Muscle of leg (tissue), 11 donors: ENCODE results near the gene RPTOR. TPM values are rescaled to one million over a fixed set of nuclear protein-coding genes. Genes with fewer than 3 reads are reported as not detected.

ENCODE experiments used
- DNase-seq: peaks from one replicate; pipeline ENCODE4 v3.0.0; 2013
- H3K27ac ChIP-seq: one replicate; pipeline ENCODE4 v1.5.1; 2013; ENCODE audit warnings: mild to moderate bottlenecking, low read length, control low read depth
- H3K27me3 ChIP-seq: one replicate; pipeline ENCODE4 v1.6.1; 2013; ENCODE audit warnings: low read length; ENCODE audit not compliant: control insufficient read depth, insufficient read depth
- H3K36me3 ChIP-seq: one replicate; pipeline ENCODE4 v1.6.1; 2013; ENCODE audit warnings: low read length; ENCODE audit not compliant: control insufficient read depth, insufficient read depth
- H3K4me1 ChIP-seq: one replicate; pipeline ENCODE4 v1.6.1; 2013; ENCODE audit warnings: low read length; ENCODE audit not compliant: control insufficient read depth, insufficient read depth
- H3K4me3 ChIP-seq: one replicate; pipeline ENCODE4 v1.5.1; 2013; ENCODE audit warnings: low read length, control low read depth
- H3K9me3 ChIP-seq: replicated peaks from 2 replicates; pipeline ENCODE4 v1.6.1; 2013; ENCODE audit warnings: low read depth, low read length; ENCODE audit not compliant: control insufficient read depth
- WGBS: methylation state at CpG from one replicate; pipeline ENCODE4 v1.1.5; 2013; ENCODE audit warnings: missing lambda C conversion rate; ENCODE audit not compliant: insufficient coverage; 5-methylcytosine and 5-hydroxymethylcytosine counted together
- polyA plus RNA-seq, 8 donors: library from polyadenylated mRNA; unstranded; fragments of 120-200 nt; gene quantifications; one replicate each; pipeline versions ENCODE4 v1.2.1 to v1.2.3, GENCODE V29; 2013; ENCODE audit warnings: inconsistent platforms in 1 of 8, low replicate concordance in 1 of 8; ENCODE audit not compliant: insufficient read length in 8 of 8, insufficient read depth in 1 of 8
- total RNA-seq: library from RNA; stranded (reverse); fragments of 120-200 nt; gene quantifications from one replicate; pipeline ENCODE4 v1.2.4, GENCODE V29; 2013

RPTOR gene
- total and polyA plus RNA-seq, 9 donors: 17.3 to 23.7 (median 20.0) TPM

GRCh38 chr17:80850817-80851216 is 306.2 kb downstream of the RPTOR start:
- H3K4me1 ChIP-seq: peaks cover 14% of the 10 kb centered on the region
- H3K4me3 ChIP-seq: no peak overlapping the region
- H3K36me3 ChIP-seq: peaks cover 38% of the 10 kb centered on the region
- no peak overlapping the region for H3K27ac ChIP-seq
- WGBS: 71% methylated on average over 4 of the region's 6 CpGs
- DNase-seq: no peak
- H3K27me3 ChIP-seq: no peaks in the 10 kb centered on the region
- H3K9me3 ChIP-seq: no peaks in the 10 kb centered on the region

- no peaks in the 10 kb centered on the region for H3K9me3 ChIP-seq
- WGBS: 74% methylated on average over 9 of the region's 17 CpGs
- DNase-seq: no peak
- H3K4me3 ChIP-seq: no peak overlapping the region
- H3K27me3 ChIP-seq: no peaks in the 10 kb centered on the region
- peaks cover 8% of the 10 kb centered on the region for H3K4me1 ChIP-seq
- no peak overlapping the region for H3K27ac ChIP-seq
- H3K36me3 ChIP-seq: peaks cover 42% of the 10 kb centered on the region
Observed at GRCh38 chr17:80851277-80851925, 306.8 kb downstream of the RPTOR start.

GRCh38 chr17:80852476-80853015 is 307.9 kb downstream of the RPTOR start:
- H3K27ac ChIP-seq: no peak overlapping the region
- no peaks in the 10 kb centered on the region for H3K27me3 ChIP-seq
- no peaks in the 10 kb centered on the region for H3K9me3 ChIP-seq
- DNase-seq: no peak
- H3K4me1 ChIP-seq: peaks cover 3% of the 10 kb centered on the region
- WGBS: 72% methylated on average over 11 of the region's 11 CpGs
- H3K36me3 ChIP-seq: peaks cover 37% of the 10 kb centered on the region
- H3K4me3 ChIP-seq: no peak overlapping the region

GRCh38 chr17:80853076-80853475 is 308.4 kb downstream of the RPTOR start:
- 61% methylated on average over 11 of the region's 16 CpGs for WGBS
- Histone ChIP-seq H3K4me3 (no peak overlapping the region), H3K9me3 (no peaks in the 10 kb centered on the region), H3K27me3 (no peaks in the 10 kb centered on the region), H3K36me3 (peaks cover 33% of the 10 kb centered on the region), H3K4me1 (peaks cover 8% of the 10 kb centered on the region), H3K27ac (no peak overlapping the region)
- DNase-seq: no peak

- H3K4me3 ChIP-seq: no peak overlapping the region
- WGBS: no CpG with 5 or more reads among the region's 10 CpGs
- H3K36me3 ChIP-seq: peaks cover 26% of the 10 kb centered on the region
- no peak overlapping the region for H3K27ac ChIP-seq
- no peaks in the 10 kb centered on the region for H3K9me3 ChIP-seq
- no peaks in the 10 kb centered on the region for H3K27me3 ChIP-seq
- H3K4me1 ChIP-seq: peaks cover 20% of the 10 kb centered on the region
- DNase-seq: no peak
Observed at GRCh38 chr17:80854220-80854619, 309.6 kb downstream of the RPTOR start.

- H3K27ac ChIP-seq: no peak overlapping the region
- no peak for DNase-seq
- H3K36me3 ChIP-seq: peaks cover 21% of the 10 kb centered on the region
- 86% methylated on average over 20 of the region's 23 CpGs for WGBS
- H3K4me1 ChIP-seq: peaks cover 31% of the 10 kb centered on the region
- H3K27me3 ChIP-seq: no peaks in the 10 kb centered on the region
- no peak overlapping the region for H3K4me3 ChIP-seq
- no peaks in the 10 kb centered on the region for H3K9me3 ChIP-seq
Observed at GRCh38 chr17:80855196-80855947, 310.7 kb downstream of the RPTOR start.

GRCh38 chr17:80855948-80856862 is 311.6 kb downstream of the RPTOR start:
- Histone ChIP-seq H3K4me3 (no peak overlapping the region), H3K36me3 (peaks cover 21% of the 10 kb centered on the region), H3K9me3 (no peaks in the 10 kb centered on the region), H3K27me3 (no peaks in the 10 kb centered on the region), H3K4me1 (peaks cover 36% of the 10 kb centered on the region), H3K27ac (no peak overlapping the region)
- WGBS: 90% methylated on average over 8 of the region's 21 CpGs
- no peak for DNase-seq

- 94% methylated on average over 25 of the region's 27 CpGs for WGBS
- peaks cover 36% of the 10 kb centered on the region for H3K4me1 ChIP-seq
- no peak overlapping the region for H3K27ac ChIP-seq
- no peaks in the 10 kb centered on the region for H3K9me3 ChIP-seq
- no peak for DNase-seq
- H3K4me3 ChIP-seq: no peak overlapping the region
- H3K36me3 ChIP-seq: peaks cover 21% of the 10 kb centered on the region
- H3K27me3 ChIP-seq: no peaks in the 10 kb centered on the region
Observed at GRCh38 chr17:80856863-80857755, 312.5 kb downstream of the RPTOR start.

- Histone ChIP-seq H3K9me3 (no peaks in the 10 kb centered on the region), H3K4me1 (peaks cover 36% of the 10 kb centered on the region), H3K27ac (no peak overlapping the region), H3K4me3 (no peak overlapping the region), H3K27me3 (no peaks in the 10 kb centered on the region), H3K36me3 (peaks cover 22% of the 10 kb centered on the region)
- WGBS: 91% methylated on average over 24 of the region's 25 CpGs
- DNase-seq: no peak
Observed at GRCh38 chr17:80857756-80858171, 313.1 kb downstream of the RPTOR start.
